H1 (cell line): ENCODE measurements around the gene MAP3K15. TPM values are rescaled to one million over a fixed set of nuclear protein-coding genes. Genes with fewer than 3 reads are reported as not detected.
A peak's percentile ranks its signal among the peaks of the same experiment; 100 is the strongest.

Experiments used
- CTCF ChIA-PET: fragments of 300-600 bp; sonication (Branson Sonifier 250); formaldehyde crosslinking; loops from one replicate; lab custom pipeline; 2021; ENCODE audit not compliant: partially characterized antibody; lab: Charles Lee
- POLR2A ChIA-PET: fragments of 300-600 bp; sonication (Branson Sonifier 250); formaldehyde crosslinking; loops from one replicate; lab custom pipeline; 2021; ENCODE audit warnings: inconsistent platforms; ENCODE audit not compliant: partially characterized antibody; lab: Charles Lee
- DNase-seq, 2 experiments: peaks; one replicate each; pipeline versions ENCODE4 v3.0.0 to v3.0.0-alpha.2; 2010 to 2022; ENCODE audit warnings: low spot score in 2 of 2, low read depth in 1 of 2, mixed read lengths in 1 of 2
- FAIRE-seq: peaks from 2 replicates; lab custom pipeline; 2011; peaks lifted over from hg19 to GRCh38; lab: Jason Lieb, UNC
- H2AFZ ChIP-seq: 2 replicates; pipeline ENCODE4 v1.8.1; 2012; ENCODE audit warnings: low read length, inconsistent platforms
- H2AK5ac ChIP-seq: 2 replicates; pipeline ENCODE4 v1.6.1; 2013; ENCODE audit warnings: low read depth, low read length
- H2BK120ac ChIP-seq: replicated peaks from 2 replicates; pipeline ENCODE3; 2013; ENCODE audit warnings: low read depth, low read length, inconsistent platforms
- H2BK12ac ChIP-seq: 2 replicates; pipeline ENCODE4 v1.6.1; 2013; ENCODE audit warnings: low read depth, low read length
- H2BK15ac ChIP-seq: 2 replicates; pipeline ENCODE4 v1.6.1; 2013; ENCODE audit warnings: low read length
- H2BK20ac ChIP-seq: 2 replicates; pipeline ENCODE4 v1.6.1; 2013; ENCODE audit warnings: low read length
- H2BK5ac ChIP-seq: 2 replicates; pipeline ENCODE4 v1.6.1; 2013; ENCODE audit warnings: low read depth, low read length
- H3K14ac ChIP-seq: 2 replicates; pipeline ENCODE4 v1.6.1; 2013; ENCODE audit warnings: inconsistent platforms; ENCODE audit not compliant: insufficient read length
- H3K18ac ChIP-seq: 2 replicates; pipeline ENCODE4 v1.6.1; 2013; ENCODE audit warnings: low read length; ENCODE audit errors: extremely low read depth
- H3K23ac ChIP-seq: 2 replicates; pipeline ENCODE4 v1.6.1; 2013; ENCODE audit warnings: inconsistent platforms; ENCODE audit not compliant: insufficient read length
- H3K23me2 ChIP-seq: 2 replicates; pipeline ENCODE4 v1.6.1; 2013; ENCODE audit warnings: low read depth, low read length
- H3K27ac ChIP-seq: 2 replicates; pipeline ENCODE4 v1.6.1; 2011; ENCODE audit warnings: low read depth, low read length, inconsistent platforms
- H3K27me3 ChIP-seq, 4 experiments: replicated peaks in 1 of 4; 1 replicate in 1 of 4; 2 replicates in 3 of 4; pipeline versions ENCODE4 v1.6.1 to v1.8.1; 2011 to 2013; ENCODE audit warnings: low read length in 3 of 4, mild to moderate bottlenecking in 3 of 4, inconsistent platforms in 2 of 4, mixed read lengths in 2 of 4, moderate library complexity in 1 of 4; ENCODE audit not compliant: control insufficient read depth in 3 of 4, insufficient read depth in 3 of 4; ENCODE audit errors: extremely low read depth in 1 of 4
- H3K36me3 ChIP-seq, 4 experiments: 2 replicates each; pipeline versions ENCODE4 v1.6.1 to v1.8.1; 2011 to 2013; ENCODE audit warnings: mild to moderate bottlenecking in 4 of 4, low read length in 3 of 4, moderate library complexity in 2 of 4, control low read depth in 1 of 4, inconsistent platforms in 1 of 4; ENCODE audit not compliant: insufficient read depth in 4 of 4, control insufficient read depth in 2 of 4
- H3K4ac ChIP-seq: replicated peaks from 2 replicates; pipeline ENCODE3; 2013; ENCODE audit warnings: low read length, low read depth, mixed read lengths, inconsistent platforms; ENCODE audit not compliant: insufficient read length
- H3K4me1 ChIP-seq, 4 experiments: replicated peaks in 1 of 4; 1 replicate in 1 of 4; 2 replicates in 3 of 4; pipeline versions ENCODE4 v1.6.1 to v1.8.1; 2011 to 2013; ENCODE audit warnings: low read length in 3 of 4, inconsistent platforms in 2 of 4, mixed read lengths in 1 of 4; ENCODE audit not compliant: insufficient read depth in 4 of 4, control insufficient read depth in 3 of 4
- H3K4me2 ChIP-seq, 2 experiments: 2 replicates each; pipeline versions ENCODE4 v1.6.1 to v1.8.1; 2011 to 2013; ENCODE audit warnings: low read depth in 2 of 2, low read length in 2 of 2, control low read depth in 1 of 2, inconsistent platforms in 1 of 2, mild to moderate bottlenecking in 1 of 2; ENCODE audit not compliant: insufficient read depth in 1 of 2
- H3K4me3 ChIP-seq, 4 experiments: fragments of 200-600, 300-600 bp in 1 of 4; sonication (generic), shearing (Covaris generic), sonication (Bioruptor Twin) in 1 of 4; 2 replicates each; pipeline versions ENCODE4 v1.5.1 to v1.8.1; 2011 to 2016; ENCODE audit warnings: low read length in 4 of 4, low read depth in 3 of 4, control low read depth in 2 of 4, inconsistent platforms in 2 of 4, mild to moderate bottlenecking in 2 of 4, mixed read lengths in 1 of 4, moderate library complexity in 1 of 4; ENCODE audit not compliant: insufficient read depth in 2 of 4; ENCODE audit errors: extremely low read depth in 1 of 4
- H3K56ac ChIP-seq: replicated peaks from 2 replicates; pipeline ENCODE3; 2013; ENCODE audit warnings: low read depth, mild to moderate bottlenecking, mixed read lengths, low read length, inconsistent platforms; ENCODE audit not compliant: insufficient read length
- H3K79me1 ChIP-seq: 2 replicates; pipeline ENCODE4 v1.6.1; 2013; ENCODE audit warnings: low read depth, low read length, control low read depth
- H3K79me2 ChIP-seq, 2 experiments: 2 replicates each; pipeline versions ENCODE4 v1.6.1 to v1.8.1; 2012 to 2013; ENCODE audit warnings: low read length in 2 of 2, mild to moderate bottlenecking in 2 of 2, inconsistent platforms in 1 of 2; ENCODE audit not compliant: insufficient read depth in 2 of 2, control insufficient read depth in 1 of 2
- H3K9ac ChIP-seq, 4 experiments: replicated peaks in 1 of 4; 1 replicate in 1 of 4; 2 replicates in 3 of 4; pipeline versions ENCODE4 v1.6.1 to v1.8.1; 2011 to 2013; ENCODE audit warnings: low read depth in 3 of 4, low read length in 3 of 4, control low read depth in 2 of 4, mild to moderate bottlenecking in 2 of 4, moderate library complexity in 2 of 4, inconsistent platforms in 1 of 4; ENCODE audit errors: extremely low read depth in 1 of 4
- H3K9me3 ChIP-seq, 2 experiments: 2 replicates each; pipeline versions ENCODE4 v1.6.1 to v1.8.1; 2012 to 2013; ENCODE audit warnings: mild to moderate bottlenecking in 2 of 2, moderate library complexity in 2 of 2, control low read depth in 1 of 2, inconsistent platforms in 1 of 2, low read depth in 1 of 2, low read length in 1 of 2, mixed read lengths in 1 of 2; ENCODE audit not compliant: insufficient read depth in 2 of 2
- H4K20me1 ChIP-seq, 2 experiments: replicated peaks in 1 of 2; 2 replicates each; pipeline versions ENCODE3 to v1.8.1; 2011 to 2013; ENCODE audit warnings: inconsistent platforms in 2 of 2, low read length in 2 of 2, mild to moderate bottlenecking in 1 of 2; ENCODE audit not compliant: insufficient read depth in 2 of 2, control insufficient read depth in 1 of 2
- H4K5ac ChIP-seq: 2 replicates; pipeline ENCODE4 v1.6.1; 2013; ENCODE audit warnings: low read length, low read depth, mixed read lengths, inconsistent platforms; ENCODE audit not compliant: insufficient read length
- H4K8ac ChIP-seq: 2 replicates; pipeline ENCODE4 v1.8.0; 2013; ENCODE audit warnings: mild to moderate bottlenecking, moderate library complexity, low read length, inconsistent platforms; ENCODE audit not compliant: insufficient read depth; ENCODE audit errors: extremely low read depth
- H4K91ac ChIP-seq: replicated peaks from 2 replicates; pipeline ENCODE3; 2013; ENCODE audit warnings: low read length, mixed read lengths, inconsistent platforms; ENCODE audit not compliant: insufficient read length
- CBX8 ChIP-seq: fragments of 300-800, 300-1000 bp; sonication (generic); IDR thresholded peaks from 2 replicates; pipeline ENCODE4 v1.7.1; 2016; ENCODE audit warnings: low read depth, low read length, borderline replicate concordance
- GABPA ChIP-seq: IDR thresholded peaks from 2 replicates; pipeline ENCODE4 v1.6.1; 2011; ENCODE audit warnings: mild to moderate bottlenecking, low read length, moderate library complexity, borderline replicate concordance; ENCODE audit not compliant: insufficient read depth
- GTF2F1 ChIP-seq: IDR thresholded peaks from 2 replicates; pipeline ENCODE4 v1.6.1; 2012; ENCODE audit warnings: low read depth, low read length, improper control_type of control experiment, borderline replicate concordance
- JUND ChIP-seq: IDR thresholded peaks from 2 replicates; pipeline ENCODE4 v1.6.1; 2011; ENCODE audit warnings: mild to moderate bottlenecking, improper control_type of control experiment, low read length
- MAFK ChIP-seq: IDR thresholded peaks from 2 replicates; pipeline ENCODE4 v1.6.1; 2012; ENCODE audit warnings: low read depth, mild to moderate bottlenecking, improper control_type of control experiment, low read length
- RNF2 ChIP-seq: fragments of 200-900, 300-1000 bp; sonication (generic); IDR thresholded peaks from 2 replicates; pipeline ENCODE4 v1.7.1; 2016; ENCODE audit warnings: borderline replicate concordance, low read depth, mild to moderate bottlenecking, antibody characterized with exemption, low read length; ENCODE audit not compliant: poor library complexity, severe bottlenecking; ENCODE audit errors: missing control alignments
- RXRA ChIP-seq: IDR thresholded peaks from 2 replicates; pipeline ENCODE4 v1.6.1; 2011; ENCODE audit warnings: low read depth, mild to moderate bottlenecking, low read length, moderate library complexity; ENCODE audit not compliant: insufficient read depth
- SP4 ChIP-seq: IDR thresholded peaks from 2 replicates; pipeline ENCODE4 v1.6.1; 2012; ENCODE audit warnings: low read length, inconsistent platforms
- TCF12 ChIP-seq: IDR thresholded peaks from 2 replicates; pipeline ENCODE4 v1.6.1; 2011; ENCODE audit warnings: low read depth, mild to moderate bottlenecking, low read length
- whole genome bisulfite sequencing, 2 experiments: shearing (Covaris generic) in 1 of 2; methylation state at CpG; one replicate each; pipeline versions ENCODE4 v1.1.6 to v1.1.7; 2013 to 2015; ENCODE audit warnings: low lambda C conversion rate in 2 of 2, mixed read lengths in 2 of 2, inconsistent platforms in 1 of 2, low coverage in 1 of 2, missing lambda C conversion rate in 1 of 2; ENCODE audit not compliant: insufficient replicate concordance in 2 of 2, insufficient coverage in 1 of 2, insufficient read length in 1 of 2; ENCODE audit errors: extremely low coverage in 1 of 2, missing lambda C conversion rate in 1 of 2; 5-methylcytosine and 5-hydroxymethylcytosine counted together
- polyA plus RNA-seq, 7 experiments: library from polyadenylated mRNA; depleted of rRNA in 3 of 7; stranded (reverse) in 5 of 7; unstranded in 2 of 7; fragments of >200 nt in 5 of 7; fragments of 200-250 nt in 2 of 7; gene quantifications; 1 replicate in 5 of 7; 2 replicates in 1 of 7; 4 replicates in 1 of 7; pipeline versions ENCODE4 v1.2.1 to v1.2.3, GENCODE V29; 2011 to 2013; ENCODE audit warnings: missing spikeins in 2 of 7, mixed read lengths in 2 of 7
- total RNA-seq: library from RNA; stranded (reverse); fragmentation: NEBNext Ultra II Directional; extraction: Animal tissue kit (Norgen Biotek cat#: 25700); gene quantifications from 2 replicates; pipeline ENCODE4 v1.2.1, GENCODE V29; 2021

The MAP3K15 gene
- total and polyA plus RNA-seq, 2 of the 8 experiments (the other 6 are each of a cell fraction or from before 2014, with no cell fraction given) = 1.8 to 2.4 TPM

- POLR2A ChIA-PET = no interaction called here
- no peak for FAIRE-seq
- TF ChIP-seq GTF2F1 (no peak), SP4 (no peak), RXRA (no peak), JUND (no peak), TCF12 (no peak), MAFK (no peak), CBX8 (no peak), RNF2 (no peak), GABPA (no peak)
These were observed 170.6 kb downstream of the MAP3K15 start for GRCh38 chrX:19344661-19345060.

More at GRCh38 chrX:19344661-19345060, 170.6 kb downstream of the MAP3K15 start:
- Histone ChIP-seq H2BK5ac (no peak overlapping the region), H4K5ac (no peak overlapping the region), H4K8ac (no peak overlapping the region), H2AFZ (no peak overlapping the region), H3K23me2 (peaks cover 2% of the 10 kb centered on the region; the same call in 1 of the 2 replicates), H2BK20ac (no peak overlapping the region), H3K27ac (no peak overlapping the region), H2AK5ac (no peak overlapping the region), H3K14ac (no peak overlapping the region), H3K4me2 (peak overlapping the region; percentile 61 to 86), H2BK120ac (no peak overlapping the region), H3K4me1 (peaks cover 0 to 3% (median 0%) of the 10 kb centered on the region in 4 experiments; a peak in 2 of 7 replicates), H4K91ac (no peak overlapping the region), H3K4ac (no peak overlapping the region), H3K79me1 (no peaks in the 10 kb centered on the region; the same call in 1 of the 2 replicates), H3K36me3 (peaks cover 0 to under 1% (median under 1%) of the 10 kb centered on the region in 4 experiments; a peak in 3 of 8 replicates), H3K27me3 (no peaks in the 10 kb centered on the region), H2BK15ac (no peak overlapping the region), H3K4me3 (peak overlapping the region; percentile 71 to 83 (median 78)), H2BK12ac (no peak overlapping the region), H3K79me2 (peaks cover 4 to 38% of the 10 kb centered on the region in 2 experiments; a peak in 3 of 4 replicates), H4K20me1 (no peaks in the 10 kb centered on the region), H3K9me3 (no peaks in the 10 kb centered on the region), H3K9ac (no peak overlapping the region; a peak in 1 of 7 replicates), H3K23ac (no peak overlapping the region), H3K56ac (no peak overlapping the region), H3K18ac (no peak overlapping the region)
- CTCF ChIA-PET = no interaction called here
- WGBS, 2 experiments = 52% methylated on average over 6 of the region's 10 CpGs; no CpG with 5 or more reads in 1 of the 2 experiments
- DNase-seq = no peak
